ENCODE measurements around the gene SMIM35. TPM values are rescaled to one million over a fixed set of nuclear protein-coding genes. Genes with fewer than 3 reads are reported as not detected.

SMIM35 gene
- total and polyA plus RNA-seq, 2 of the 13 experiments (the other 11 are each of a cell fraction or from before 2014, with no cell fraction given), result not detected

GRCh38 chr11:117977029-117977428, 109.7 kb downstream of the SMIM35 start:
- ChIA-PET POLR2A (no interaction called here), CTCF (ENCODE audit: low intra/inter-chr PET ratio, low total read pairs) (no interaction called here)
- Histone ChIP-seq H3K4me3 (replicated peaks in 1 of 3; ENCODE audit: insufficient read depth in 1 of 3, low read depth in 2 of 3, low read length in 3 of 3) (no peak overlapping the region), H3K4me1 (ENCODE audit: insufficient read depth, low read length) (no peaks in the 10 kb centered on the region), H3K27ac (ENCODE audit: extremely low read length, insufficient read depth, low read length) (no peak overlapping the region), H4K20me1 (ENCODE audit: insufficient read depth, low read length) (no peaks in the 10 kb centered on the region), H3K27me3 (ENCODE audit: control insufficient read depth in 1 of 2, insufficient read depth in 2 of 2, low read length in 2 of 2) (peaks cover 0 to 37% of the 10 kb centered on the region in 2 experiments; a peak in 3 of 5 replicates), H3K36me3 (replicated peaks in 1 of 2; ENCODE audit: control insufficient read depth in 1 of 2, insufficient read depth in 2 of 2, low read length in 2 of 2) (no peaks in the 10 kb centered on the region), H2AFZ (ENCODE audit: low read length) (no peak overlapping the region), H3K9ac (ENCODE audit: insufficient read depth, low read depth, low read length) (no peak overlapping the region), H3K9me3 (ENCODE audit: low read length) (no peaks in the 10 kb centered on the region), H3K4me2 (ENCODE audit: low read depth, low read length) (no peak overlapping the region), H3K79me2 (ENCODE audit: insufficient read depth, low read length) (no peaks in the 10 kb centered on the region)
- 37% methylated on average over 5 of the region's 5 CpGs for WGBS (ENCODE audit: low lambda C conversion rate)
- ATAC-seq, result no peak
- in situ Hi-C loops (cut with HindIII; ENCODE audit: extremely low pct_ligation_motif_present, low pct_unique_long_range_greater_than_20kb) (no loop called here), intact Hi-C loops (cut with micrococcal nuclease; ENCODE audit: unreplicated experiment) (no loop called here)
- no peak for DNase-seq (ENCODE audit: low spot score)
- FAIRE-seq, result no peak
- no peak for TF ChIP-seq KDM1A (CRISPR knock-in tag; IDR thresholded peaks at IDR 0.05)
- TF ChIP-seq, protein P1, sequence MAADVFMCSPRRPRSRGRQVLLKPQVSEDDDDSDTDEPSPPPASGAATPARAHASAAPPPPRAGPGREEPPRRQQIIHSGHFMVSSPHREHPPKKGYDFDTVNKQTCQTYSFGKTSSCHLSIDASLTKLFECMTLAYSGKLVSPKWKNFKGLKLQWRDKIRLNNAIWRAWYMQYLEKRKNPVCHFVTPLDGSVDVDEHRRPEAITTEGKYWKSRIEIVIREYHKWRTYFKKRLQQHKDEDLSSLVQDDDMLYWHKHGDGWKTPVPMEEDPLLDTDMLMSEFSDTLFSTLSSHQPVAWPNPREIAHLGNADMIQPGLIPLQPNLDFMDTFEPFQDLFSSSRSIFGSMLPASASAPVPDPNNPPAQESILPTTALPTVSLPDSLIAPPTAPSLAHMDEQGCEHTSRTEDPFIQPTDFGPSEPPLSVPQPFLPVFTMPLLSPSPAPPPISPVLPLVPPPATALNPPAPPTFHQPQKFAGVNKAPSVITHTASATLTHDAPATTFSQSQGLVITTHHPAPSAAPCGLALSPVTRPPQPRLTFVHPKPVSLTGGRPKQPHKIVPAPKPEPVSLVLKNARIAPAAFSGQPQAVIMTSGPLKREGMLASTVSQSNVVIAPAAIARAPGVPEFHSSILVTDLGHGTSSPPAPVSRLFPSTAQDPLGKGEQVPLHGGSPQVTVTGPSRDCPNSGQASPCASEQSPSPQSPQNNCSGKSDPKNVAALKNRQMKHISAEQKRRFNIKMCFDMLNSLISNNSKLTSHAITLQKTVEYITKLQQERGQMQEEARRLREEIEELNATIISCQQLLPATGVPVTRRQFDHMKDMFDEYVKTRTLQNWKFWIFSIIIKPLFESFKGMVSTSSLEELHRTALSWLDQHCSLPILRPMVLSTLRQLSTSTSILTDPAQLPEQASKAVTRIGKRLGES (CRISPR knock-in tag; IDR thresholded peaks at IDR 0.05; ENCODE audit: borderline replicate concordance), result no peak
- no peak for TF ChIP-seq KAT2B (IDR thresholded peaks at IDR 0.05; ENCODE audit: borderline replicate concordance, low read depth, low read length)
- no peak for TF ChIP-seq CBX5 (CRISPR knock-in tag; IDR thresholded peaks at IDR 0.05; ENCODE audit: borderline replicate concordance)
- no peak for TF ChIP-seq DBP (CRISPR knock-in tag; IDR thresholded peaks at IDR 0.05; ENCODE audit: not compliant biosample characterization)
- no peak for TF ChIP-seq TIGD3 (CRISPR knock-in tag; IDR thresholded peaks at IDR 0.05; ENCODE audit: borderline replicate concordance)
- no peak for TF ChIP-seq CCAR2 (optimal IDR thresholded peaks at IDR 0.05; ENCODE audit: low read depth, low read length)
- TF ChIP-seq ZNF570 (CRISPR knock-in tag; IDR thresholded peaks at IDR 0.05; ENCODE audit: borderline replicate concordance), result no peak
- no TSS peak for BruUV-seq (replicated peaks)
